Fibroblast of mammary gland (primary cell): ENCODE measurements around the gene ZNF184.

Source experiments
- DNase-seq: peaks from one replicate; pipeline ENCODE4 v3.0.0-alpha.2; 2010; ENCODE audit warnings: low read depth
- H3K4me3 ChIP-seq: 2 replicates; pipeline ENCODE4 v1.5.1; 2011; ENCODE audit warnings: low read depth, mild to moderate bottlenecking, low read length, moderate library complexity; ENCODE audit not compliant: control insufficient read depth
- TF ChIP-seq, protein P1 (sequence below): conservative IDR thresholded peaks from 2 replicates; pipeline ENCODE4 v1.5.1; 2011; ENCODE audit warnings: low read depth, low read length, inconsistent platforms; ENCODE audit not compliant: control insufficient read depth, insufficient read depth

ZNF184 gene

DNA sequence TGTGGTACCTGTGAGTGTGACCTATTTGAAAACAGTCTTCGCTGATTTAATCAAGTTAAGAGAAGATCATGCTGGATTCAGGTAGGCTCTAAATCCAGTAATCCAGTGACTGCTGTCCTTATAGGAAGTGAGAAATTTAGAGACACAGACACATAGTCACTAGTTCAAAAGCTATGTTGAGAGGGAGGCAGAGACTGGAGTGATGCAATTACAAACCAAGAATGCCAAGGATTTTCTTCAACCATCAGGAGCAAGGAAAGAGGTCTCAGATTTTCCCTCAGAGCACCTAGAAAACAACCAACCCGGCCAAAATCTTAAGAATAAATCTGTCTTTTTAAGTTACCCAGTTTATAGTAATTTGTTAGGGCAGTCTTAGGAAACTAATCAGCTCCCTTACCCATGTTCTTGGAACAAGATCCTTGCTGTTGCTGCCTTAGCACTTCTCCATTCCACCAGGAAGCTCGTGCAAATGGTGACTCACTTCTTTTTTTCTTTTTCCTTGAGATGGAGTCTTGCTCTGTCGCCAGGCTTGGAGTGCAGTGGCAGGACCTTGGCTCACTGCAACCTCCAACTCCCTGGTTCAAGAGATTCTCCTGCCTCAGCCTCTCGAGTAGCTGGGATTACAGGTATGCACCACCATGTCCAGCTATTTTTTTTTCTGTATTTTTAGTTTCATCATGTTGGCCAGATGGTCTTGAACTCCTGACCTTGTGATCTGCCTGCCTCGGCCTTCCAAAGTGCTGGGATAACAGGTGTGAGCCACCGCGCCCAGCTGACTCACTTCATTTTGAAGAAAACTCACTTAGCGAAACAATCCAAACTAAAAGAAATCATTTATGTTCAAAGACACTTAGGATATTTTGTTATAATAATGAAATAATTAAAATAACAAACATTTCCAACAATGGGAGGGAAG is 34.4 kb upstream of the ZNF184 start:
- TF ChIP-seq, protein P1, sequence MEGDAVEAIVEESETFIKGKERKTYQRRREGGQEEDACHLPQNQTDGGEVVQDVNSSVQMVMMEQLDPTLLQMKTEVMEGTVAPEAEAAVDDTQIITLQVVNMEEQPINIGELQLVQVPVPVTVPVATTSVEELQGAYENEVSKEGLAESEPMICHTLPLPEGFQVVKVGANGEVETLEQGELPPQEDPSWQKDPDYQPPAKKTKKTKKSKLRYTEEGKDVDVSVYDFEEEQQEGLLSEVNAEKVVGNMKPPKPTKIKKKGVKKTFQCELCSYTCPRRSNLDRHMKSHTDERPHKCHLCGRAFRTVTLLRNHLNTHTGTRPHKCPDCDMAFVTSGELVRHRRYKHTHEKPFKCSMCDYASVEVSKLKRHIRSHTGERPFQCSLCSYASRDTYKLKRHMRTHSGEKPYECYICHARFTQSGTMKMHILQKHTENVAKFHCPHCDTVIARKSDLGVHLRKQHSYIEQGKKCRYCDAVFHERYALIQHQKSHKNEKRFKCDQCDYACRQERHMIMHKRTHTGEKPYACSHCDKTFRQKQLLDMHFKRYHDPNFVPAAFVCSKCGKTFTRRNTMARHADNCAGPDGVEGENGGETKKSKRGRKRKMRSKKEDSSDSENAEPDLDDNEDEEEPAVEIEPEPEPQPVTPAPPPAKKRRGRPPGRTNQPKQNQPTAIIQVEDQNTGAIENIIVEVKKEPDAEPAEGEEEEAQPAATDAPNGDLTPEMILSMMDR = no peak
- DNase-seq = no peak
- no peak overlapping the region for H3K4me3 ChIP-seq

DNA sequence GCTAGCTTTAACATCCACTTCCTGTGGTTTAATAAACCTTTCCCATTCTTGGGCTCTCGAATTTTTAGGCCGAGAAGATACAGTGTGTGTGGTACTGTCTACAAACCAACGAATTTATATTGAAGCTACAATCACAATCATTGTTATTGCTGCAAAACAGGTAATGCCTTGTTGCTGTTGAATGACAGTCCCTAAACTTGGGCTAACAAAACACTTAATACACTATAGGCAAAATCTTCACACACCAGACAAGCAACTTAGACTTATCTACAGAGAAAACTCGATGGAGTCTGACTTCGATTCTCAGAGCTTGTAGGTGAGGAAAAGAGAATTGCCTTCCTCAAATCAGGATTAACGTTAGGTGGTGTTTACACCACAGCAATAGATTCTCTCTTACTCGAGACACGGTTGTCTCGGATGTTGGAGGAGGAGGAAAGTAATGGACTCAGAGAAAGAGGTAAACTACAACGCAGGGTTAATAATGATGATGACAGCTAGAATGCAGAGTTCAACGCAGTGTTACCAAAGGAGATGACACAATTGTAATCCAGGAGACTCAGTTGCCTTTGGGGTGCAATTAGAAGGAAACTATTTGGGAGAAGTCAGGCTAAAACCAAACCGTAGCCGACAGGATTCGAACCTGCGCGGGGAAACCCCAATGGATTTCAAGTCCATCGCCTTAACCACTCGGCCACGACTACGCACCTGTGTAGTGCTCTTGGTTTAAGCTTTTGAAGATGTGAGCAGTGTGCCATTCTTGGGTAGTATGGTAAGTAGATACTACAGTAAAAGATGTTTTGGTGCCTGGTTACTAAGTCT is 32.5 kb upstream of the ZNF184 start:
- TF ChIP-seq, protein P1 = no peak
- DNase-seq = peak; percentile 82
- no peak overlapping the region for H3K4me3 ChIP-seq

DNA sequence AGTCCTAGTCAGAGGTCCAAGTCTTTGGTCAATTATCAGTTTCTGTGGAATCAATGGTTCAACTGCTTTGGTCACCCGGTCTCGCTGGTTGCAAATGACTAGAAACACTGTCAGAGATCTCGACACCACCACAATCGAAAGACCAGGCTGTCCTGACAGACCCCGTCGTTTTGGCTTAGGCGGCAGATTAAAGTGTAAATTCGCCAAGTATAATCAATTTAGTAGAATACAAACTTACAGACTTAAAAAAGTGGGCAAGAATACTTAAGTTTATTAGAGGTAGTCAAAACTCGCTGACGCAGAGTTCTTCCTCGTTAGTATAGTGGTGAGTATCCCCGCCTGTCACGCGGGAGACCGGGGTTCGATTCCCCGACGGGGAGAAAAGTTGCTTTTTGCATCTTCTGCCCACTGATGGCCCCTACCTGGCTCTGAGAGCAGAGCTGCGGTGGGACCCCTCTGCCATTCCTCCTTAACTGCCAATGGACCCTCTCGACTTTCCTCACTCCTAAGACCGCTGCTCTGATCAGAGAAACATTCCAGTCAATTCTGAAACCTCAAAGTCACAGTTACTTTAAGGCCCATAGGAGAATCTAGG is 30.6 kb upstream of the ZNF184 start:
- TF ChIP-seq, protein P1 = no peak
- peak; percentile 83 for DNase-seq
- H3K4me3 ChIP-seq = peak overlapping the region; percentile 76

DNA sequence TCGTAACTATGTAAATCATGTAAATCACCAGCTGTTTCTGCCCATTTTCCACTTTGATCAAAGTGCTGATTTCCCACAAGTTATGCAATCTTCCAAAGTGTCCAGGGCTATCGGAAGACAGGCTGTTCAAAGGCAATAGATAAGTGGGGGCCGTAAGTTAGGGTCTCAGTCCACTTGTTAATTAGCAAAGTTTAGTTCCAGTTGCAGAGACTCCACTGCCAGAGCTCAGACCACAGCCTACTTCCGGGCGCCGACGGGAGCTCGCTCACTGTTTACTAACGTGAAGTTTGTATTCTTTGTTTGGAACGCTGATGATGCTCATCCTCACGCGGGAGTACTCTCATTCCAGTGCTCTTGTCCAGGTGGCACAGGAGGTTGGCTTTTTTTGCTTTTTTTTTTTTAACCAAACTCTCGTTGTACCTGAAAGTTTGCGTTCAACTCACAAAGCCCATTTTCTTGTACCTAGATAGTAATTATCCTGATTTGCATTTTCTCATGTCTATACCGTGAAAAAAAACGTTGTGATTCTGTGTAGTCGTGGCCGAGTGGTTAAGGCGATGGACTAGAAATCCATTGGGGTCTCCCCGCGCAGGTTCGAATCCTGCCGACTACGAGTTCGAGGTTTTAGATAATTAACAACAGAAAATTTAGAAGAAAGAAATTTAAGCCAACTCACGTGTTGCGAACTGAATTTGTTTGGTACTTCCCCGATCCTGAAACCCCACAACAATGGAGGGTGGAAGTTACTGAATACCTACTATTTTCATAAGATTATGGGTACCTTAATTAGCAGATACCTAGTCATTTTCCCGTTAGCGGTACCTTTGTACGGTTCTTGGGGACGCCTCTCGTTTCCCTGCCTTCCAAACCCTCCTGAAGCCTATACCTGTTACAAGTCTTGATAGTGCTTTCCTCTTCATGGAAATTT is 29.9 kb upstream of the ZNF184 start:
- peak; percentile 82 for DNase-seq
- TF ChIP-seq, protein P1 = no peak
- peak overlapping the region; percentile 76 for H3K4me3 ChIP-seq

DNA sequence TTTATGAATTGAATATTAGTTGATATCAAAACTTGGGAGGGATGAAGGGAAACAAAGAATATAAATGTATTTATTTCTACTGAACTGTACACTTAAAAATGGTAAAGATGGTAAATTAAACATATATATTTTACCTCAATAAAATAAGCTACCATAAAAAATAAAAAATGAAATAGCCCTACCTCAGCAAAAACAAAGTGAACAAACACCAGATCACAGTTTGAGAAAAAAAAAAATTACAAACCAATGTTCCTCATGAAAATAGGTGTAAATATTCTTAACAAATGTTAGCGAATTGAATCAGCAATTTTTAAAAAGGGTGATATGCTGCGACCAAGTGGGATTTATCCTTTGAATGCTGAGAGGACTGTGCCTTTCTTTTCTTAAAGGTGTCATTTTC is 28.3 kb upstream of the ZNF184 start:
- no peak for DNase-seq
- H3K4me3 ChIP-seq = no peak overlapping the region
- TF ChIP-seq, protein P1 = no peak

DNA sequence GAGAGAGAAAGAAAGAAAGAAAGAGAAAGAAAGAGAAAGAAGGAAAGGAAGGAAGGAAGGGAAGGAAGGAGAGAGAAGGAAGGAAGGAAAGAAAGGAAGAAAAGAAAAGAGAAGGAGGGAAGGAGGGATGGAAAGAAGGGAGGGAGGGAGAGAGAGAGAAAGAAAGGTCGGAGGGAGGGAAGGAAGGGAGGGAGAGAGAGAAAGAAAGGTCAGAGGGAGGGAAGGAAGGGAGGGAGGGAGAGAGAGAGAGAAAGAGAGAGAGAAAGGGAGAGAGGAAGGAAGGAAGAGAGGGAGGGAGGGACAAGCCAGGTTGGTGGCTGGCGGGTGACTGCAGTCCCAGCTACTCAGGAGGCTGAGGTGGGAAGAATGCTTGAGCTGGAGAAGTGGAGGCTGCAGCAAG is 27.3 kb upstream of the ZNF184 start:
- H3K4me3 ChIP-seq = no peak overlapping the region
- no peak for DNase-seq
- TF ChIP-seq, protein P1 = no peak
